ENCODE results near the gene TTLL12.

Gene TTLL12

GRCh38 chr22:43213051-43213450 lies 26.1 kb upstream of the TTLL12 start:
- TF ChIP-seq CTCF (IDR thresholded peaks at IDR 0.05; ENCODE audit: low read depth, low read length), result no peak
- DNase-seq (ENCODE audit: extremely low read depth, low read depth), result no peak

GRCh38 chr22:43212434-43212952 lies 25.6 kb upstream of the TTLL12 start:
- no peak for DNase-seq (ENCODE audit: extremely low read depth, low read depth)
- no peak for TF ChIP-seq CTCF (IDR thresholded peaks at IDR 0.05; ENCODE audit: low read depth, low read length)

- no peak for DNase-seq (ENCODE audit: extremely low read depth, low read depth)
- no peak for TF ChIP-seq CTCF (IDR thresholded peaks at IDR 0.05; ENCODE audit: low read depth, low read length)
Observed at GRCh38 chr22:43211941-43212433, 25.1 kb upstream of the TTLL12 start.

- no peak for DNase-seq (ENCODE audit: extremely low read depth, low read depth)
- TF ChIP-seq CTCF (IDR thresholded peaks at IDR 0.05; ENCODE audit: low read depth, low read length), result no peak
Observed at GRCh38 chr22:43210631-43211515, 23.9 kb upstream of the TTLL12 start.

GRCh38 chr22:43209971-43210370 lies 23.0 kb upstream of the TTLL12 start:
- DNase-seq (ENCODE audit: extremely low read depth, low read depth), result no peak
- no peak for TF ChIP-seq CTCF (IDR thresholded peaks at IDR 0.05; ENCODE audit: low read depth, low read length)

GRCh38 chr22:43209523-43209890 lies 22.6 kb upstream of the TTLL12 start:
- no peak for DNase-seq (ENCODE audit: extremely low read depth, low read depth)
- no peak for TF ChIP-seq CTCF (IDR thresholded peaks at IDR 0.05; ENCODE audit: low read depth, low read length)

Data from AG09319 (cell line).